BLaER1 treated with 17β-estradiol and CSF1 and Interleukin-3, amounts not matched to agents 10 nM and 100 nM (cell line): ENCODE measurements around the gene PROB1.

Experiments
- H3K27ac ChIP-seq, 11 experiments: shearing (Covaris generic); formaldehyde crosslinking; 2 replicates each; pipeline ENCODE4 v1.8.1; 2022
- H3K27me3 ChIP-seq, 11 experiments: shearing (Covaris generic); formaldehyde crosslinking; 2 replicates each; pipeline ENCODE4 v1.8.1; 2022
- H3K36me3 ChIP-seq, 11 experiments: shearing (Covaris generic); formaldehyde crosslinking; 2 replicates each; pipeline ENCODE4 v1.8.1; 2022
- H3K4me1 ChIP-seq, 10 experiments: shearing (Covaris generic); formaldehyde crosslinking; 2 replicates each; pipeline ENCODE4 v1.8.1; 2022
- H3K4me2 ChIP-seq, 11 experiments: shearing (Covaris generic); formaldehyde crosslinking; 2 replicates each; pipeline ENCODE4 v1.8.1; 2022
- H3K4me3 ChIP-seq, 10 experiments: shearing (Covaris generic); formaldehyde crosslinking; 2 replicates each; pipeline ENCODE4 v1.8.1; 2022
- H3K9ac ChIP-seq, 11 experiments: shearing (Covaris generic); formaldehyde crosslinking; 2 replicates each; pipeline ENCODE4 v1.8.1; 2022
- H3K9me3 ChIP-seq, 11 experiments: shearing (Covaris generic); formaldehyde crosslinking; replicated peaks in 1 of 11; 2 replicates each; pipeline ENCODE4 v1.8.1; 2022
- H4K20me1 ChIP-seq, 11 experiments: shearing (Covaris generic); formaldehyde crosslinking; 2 replicates each; pipeline ENCODE4 v1.8.1; 2022
- Cebpa-rat ChIP-seq, 11 experiments: shearing (Covaris generic); IDR thresholded peaks; 2 replicates each; pipeline ENCODE4 v1.8.1; 2022

The PROB1 gene

GRCh38 chr5:139386050-139386438 lies 8.9 kb downstream of the PROB1 start:
- peak overlapping the region in 8 of 11 experiments; percentile 91 to 98 (median 96); a peak in 17 of 22 replicates for H3K9ac ChIP-seq
- H3K4me1 ChIP-seq = peaks cover 83 to 100% (median 95%) of the 10 kb centered on the region in 10 experiments
- peak overlapping the region; percentile 90 to 99 (median 97) for H3K4me2 ChIP-seq
- peak overlapping the region in 7 of 10 experiments; percentile 63 to 81 (median 76); a peak in 13 of 20 replicates for H3K4me3 ChIP-seq
- peaks cover 0 to 11% (median 0%) of the 10 kb centered on the region in 11 experiments; a peak in 3 of 22 replicates for H4K20me1 ChIP-seq
- H3K9me3 ChIP-seq = no peaks in the 10 kb centered on the region
- H3K36me3 ChIP-seq = peaks cover 0 to 11% (median 0%) of the 10 kb centered on the region in 11 experiments; a peak in 5 of 22 replicates
- H3K27me3 ChIP-seq = no peaks in the 10 kb centered on the region
- TF ChIP-seq Cebpa-rat (IDR thresholded peaks at IDR 0.05) = peak in 8 of 11 experiments; percentile 45 to 90 (median 68); a peak in 12 of 22 replicates
- peak overlapping the region in 9 of 11 experiments; percentile 80 to 100 (median 99); a peak in 17 of 22 replicates for H3K27ac ChIP-seq

DNA sequence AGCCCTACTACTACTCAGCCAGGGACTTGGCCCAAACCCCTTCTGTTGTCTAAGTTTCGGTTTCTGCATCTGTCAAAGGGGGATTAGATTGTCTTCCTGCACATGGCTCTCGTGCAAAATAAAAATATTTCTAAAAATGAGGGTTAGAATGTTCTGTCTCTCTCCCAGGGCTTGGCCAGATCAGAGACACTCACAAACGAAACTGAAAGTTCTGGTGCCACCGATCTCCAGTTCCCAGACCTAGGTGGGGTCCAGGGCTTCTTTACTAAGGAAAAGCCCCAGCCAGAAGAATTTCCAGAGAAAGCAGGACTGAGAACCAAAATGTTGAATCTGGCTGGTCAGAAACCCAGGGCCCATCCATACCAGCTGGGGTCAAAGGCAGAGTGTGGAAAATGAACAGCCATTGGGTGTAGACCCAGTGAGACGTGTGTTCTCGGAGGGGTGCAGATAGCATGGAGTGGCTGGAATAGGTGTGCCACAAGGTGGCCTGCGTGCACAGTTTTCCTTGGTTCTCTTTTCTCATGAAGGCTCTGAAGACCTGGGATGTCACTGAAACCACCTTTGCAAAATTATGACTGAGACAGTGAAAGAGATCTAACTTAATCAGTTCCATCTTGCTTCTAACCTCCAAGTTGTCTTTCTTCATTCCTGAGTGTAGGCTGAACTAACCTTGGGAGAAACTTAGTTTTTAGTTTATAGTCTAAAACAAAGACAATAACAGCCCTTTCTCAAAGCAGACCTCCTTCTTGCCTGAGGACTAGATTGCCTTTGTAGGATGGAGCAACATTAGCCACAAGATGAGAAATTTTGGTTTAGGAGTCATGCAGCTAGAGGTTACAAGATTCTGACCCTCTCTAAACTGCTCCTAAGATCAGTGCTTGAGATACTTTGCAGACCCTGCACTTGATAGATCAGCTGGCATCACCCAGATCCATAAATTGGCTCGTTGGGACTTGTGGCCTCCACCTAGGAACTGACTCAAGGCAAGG lies 9.5 kb downstream of the PROB1 start:
- Histone ChIP-seq H3K4me1 (peaks cover 80 to 100% (median 95%) of the 10 kb centered on the region in 10 experiments), H3K9me3 (no peaks in the 10 kb centered on the region), H4K20me1 (peaks cover 0 to 11% (median 0%) of the 10 kb centered on the region in 11 experiments; a peak in 3 of 22 replicates), H3K9ac (peak overlapping the region; percentile 74 to 98 (median 95)), H3K36me3 (peaks cover 0 to 11% (median 0%) of the 10 kb centered on the region in 11 experiments; a peak in 5 of 22 replicates), H3K4me2 (peak overlapping the region; percentile 90 to 99 (median 97)), H3K27ac (peak overlapping the region; percentile 59 to 100 (median 99); a peak in 21 of 22 replicates), H3K27me3 (no peaks in the 10 kb centered on the region), H3K4me3 (peak overlapping the region; percentile 41 to 81 (median 68))
- TF ChIP-seq Cebpa-rat (IDR thresholded peaks at IDR 0.05) = no peak

GRCh38 chr5:139384591-139385051 lies 10.3 kb downstream of the PROB1 start:
- Histone ChIP-seq H3K4me1 (peaks cover 80 to 100% (median 95%) of the 10 kb centered on the region in 10 experiments), H3K36me3 (peaks cover 0 to 11% (median 0%) of the 10 kb centered on the region in 11 experiments; a peak in 5 of 22 replicates), H3K9ac (peak overlapping the region; percentile 74 to 98 (median 95)), H3K27me3 (no peaks in the 10 kb centered on the region), H4K20me1 (peaks cover 0 to 11% (median 0%) of the 10 kb centered on the region in 11 experiments; a peak in 3 of 22 replicates), H3K9me3 (no peaks in the 10 kb centered on the region), H3K27ac (peak overlapping the region; percentile 59 to 100 (median 99); a peak in 21 of 22 replicates), H3K4me2 (peak overlapping the region; percentile 90 to 99 (median 97)), H3K4me3 (peak overlapping the region; percentile 41 to 81 (median 60))
- no peak for TF ChIP-seq Cebpa-rat (IDR thresholded peaks at IDR 0.05)

DNA sequence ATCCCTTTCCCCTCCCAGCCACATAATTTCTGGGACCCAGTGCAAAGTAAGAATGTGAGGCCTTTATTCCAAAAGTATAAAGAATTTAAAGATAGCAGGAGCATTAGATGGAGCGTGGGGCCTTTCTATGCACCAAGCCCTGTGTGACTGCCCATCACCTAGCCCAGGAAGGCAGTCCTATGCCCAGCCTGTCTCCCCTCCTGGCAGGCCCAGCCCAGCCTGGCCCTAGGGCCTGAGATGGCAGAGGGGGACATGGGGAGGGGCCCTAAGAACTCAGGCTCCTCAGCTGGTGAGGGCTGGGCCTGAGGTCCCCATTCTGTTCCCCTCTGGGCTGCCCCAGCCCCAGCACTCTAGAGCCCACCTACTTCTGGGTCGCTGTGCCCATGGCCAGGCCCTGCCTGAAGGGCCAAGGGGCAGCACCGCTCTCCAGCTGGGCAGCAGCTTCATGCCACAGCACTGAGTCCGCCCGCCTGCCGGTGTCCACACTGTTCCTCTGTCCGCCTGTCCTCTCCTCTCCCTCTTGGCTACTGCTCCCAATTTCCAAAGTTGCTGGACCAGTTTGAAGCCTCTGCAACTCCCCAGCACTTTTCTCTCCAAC lies 10.8 kb downstream of the PROB1 start:
- no peak for TF ChIP-seq Cebpa-rat (IDR thresholded peaks at IDR 0.05)
- Histone ChIP-seq H3K27ac (peak overlapping the region; percentile 59 to 100 (median 99); a peak in 21 of 22 replicates), H3K36me3 (peaks cover 0 to 11% (median 0%) of the 10 kb centered on the region in 11 experiments; a peak in 5 of 22 replicates), H3K9me3 (no peaks in the 10 kb centered on the region), H3K9ac (peak overlapping the region; percentile 74 to 98 (median 95)), H3K4me1 (peaks cover 76 to 100% (median 95%) of the 10 kb centered on the region in 10 experiments), H3K27me3 (no peaks in the 10 kb centered on the region), H4K20me1 (peaks cover 0 to 11% (median 0%) of the 10 kb centered on the region in 11 experiments; a peak in 3 of 22 replicates), H3K4me3 (peak overlapping the region; percentile 41 to 81 (median 60); a peak in 16 of 20 replicates), H3K4me2 (peak overlapping the region; percentile 90 to 99 (median 97))

DNA sequence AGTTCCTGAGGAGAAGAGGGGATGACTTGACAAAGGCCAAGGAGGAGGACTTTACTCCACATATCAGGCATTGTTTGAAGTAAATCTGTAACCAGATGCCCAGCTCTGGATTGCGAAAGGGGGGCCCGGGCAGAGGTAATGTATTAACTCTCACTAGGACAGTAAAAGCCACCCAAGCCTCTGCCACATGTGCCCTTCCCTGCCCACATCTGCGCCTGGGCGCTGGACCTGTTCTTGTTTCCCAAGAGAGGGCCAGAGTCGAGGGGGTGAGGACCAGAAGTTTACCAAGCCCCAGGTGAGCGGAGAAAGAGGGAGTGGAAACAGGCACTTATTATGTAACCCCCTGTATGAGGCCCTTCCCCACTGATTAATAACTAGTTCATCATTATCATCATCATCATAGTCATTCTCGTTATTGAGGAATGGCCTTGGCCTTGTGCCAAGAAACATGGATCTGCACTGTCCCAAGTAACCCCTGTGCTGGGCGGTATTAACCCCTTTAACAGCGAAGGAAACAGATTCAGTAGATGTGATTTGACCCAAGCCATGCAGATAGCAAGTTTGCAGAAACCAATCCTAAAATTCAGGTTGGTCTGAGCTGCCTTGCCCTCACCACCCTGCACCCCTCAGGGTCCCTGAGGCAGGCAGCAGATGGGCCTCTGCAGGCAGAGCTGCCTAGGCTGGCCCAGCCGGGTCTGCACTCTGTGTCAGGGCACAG lies 11.5 kb downstream of the PROB1 start, which contains the start of gene SLC23A1:
SLC23A1 (minus strand) TSS at position 23 of the 718 bp plus-strand sequence. CDS start 44 bp downstream, outside the sequence.
- TF ChIP-seq Cebpa-rat (IDR thresholded peaks at IDR 0.05) = peak in 7 of 11 experiments; percentile 27 to 74 (median 56); a peak in 11 of 22 replicates
- Histone ChIP-seq H3K27ac (peak within 1 kb of the TSS in 10 of 11 experiments; percentile 70 to 100 (median 99); a peak in 20 of 22 replicates), H3K9ac (peak within 1 kb of the TSS; percentile 74 to 98 (median 95)), H4K20me1 (peaks cover 0 to 11% (median 0%) of the 10 kb centered on the region in 11 experiments; a peak in 3 of 22 replicates), H3K4me1 (peaks cover 70 to 100% (median 96%) of the 10 kb centered on the region in 10 experiments), H3K9me3 (no peaks in the 10 kb centered on the region), H3K36me3 (peaks cover 0 to 11% (median 0%) of the 10 kb centered on the region in 11 experiments; a peak in 5 of 22 replicates), H3K4me3 (peak within 1 kb of the TSS in 8 of 10 experiments; percentile 54 to 81 (median 68); a peak in 14 of 20 replicates), H3K27me3 (no peaks in the 10 kb centered on the region), H3K4me2 (peak within 1 kb of the TSS; percentile 90 to 99 (median 97))

DNA sequence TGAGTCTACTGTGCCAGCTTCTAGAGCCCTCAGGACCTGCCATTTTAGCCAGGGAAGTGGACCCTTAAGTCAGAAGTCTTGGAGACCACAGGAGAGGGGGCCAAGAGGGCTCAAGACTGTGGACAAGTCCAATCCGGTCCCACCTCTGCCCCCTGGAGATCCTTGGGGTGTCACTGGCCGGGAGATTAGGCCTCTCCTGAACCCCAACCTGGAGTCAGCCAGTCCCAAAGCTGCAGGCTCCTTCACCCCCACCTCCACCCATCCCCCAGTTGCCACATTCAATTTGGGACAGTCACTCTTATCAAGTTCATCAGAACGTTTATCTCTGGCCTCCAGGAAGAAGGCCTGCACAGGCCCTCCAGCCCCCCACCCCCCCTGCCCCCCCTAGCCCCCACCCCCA lies 12.1 kb downstream of the PROB1 start:
- Histone ChIP-seq H3K4me1 (peaks cover 63 to 94% (median 92%) of the 10 kb centered on the region in 10 experiments), H4K20me1 (peaks cover 0 to 11% (median 0%) of the 10 kb centered on the region in 11 experiments; a peak in 4 of 22 replicates), H3K4me2 (peak overlapping the region; percentile 85 to 99 (median 96)), H3K4me3 (no peak overlapping the region), H3K36me3 (peaks cover 0 to 14% (median 4%) of the 10 kb centered on the region in 11 experiments; a peak in 9 of 22 replicates), H3K9ac (peak overlapping the region in 8 of 11 experiments; percentile 33 to 72 (median 58); a peak in 15 of 22 replicates), H3K9me3 (no peaks in the 10 kb centered on the region), H3K27me3 (no peaks in the 10 kb centered on the region), H3K27ac (peak overlapping the region in 9 of 11 experiments; percentile 37 to 100 (median 70); a peak in 17 of 22 replicates)
- TF ChIP-seq Cebpa-rat (IDR thresholded peaks at IDR 0.05) = no peak
